ENCODE results near the gene IFNL1. TPM values are rescaled to one million over a fixed set of nuclear protein-coding genes. Genes with fewer than 3 reads are reported as not detected.
"Not testable (repeated sequence)": the region's sequence is repeated elsewhere in the genome, so short reads cannot be mapped to it uniquely, and the experiment has no call there.

IFNL1 gene
- total and polyA plus RNA-seq, 4 donors, result not detected

GRCh38 chr19:39327363-39328045 is 31.3 kb downstream of the IFNL1 start:
- Histone ChIP-seq H3K27ac (ENCODE audit: low read depth, low read length) (no peak overlapping the region), H3K36me3 (ENCODE audit: control insufficient read depth, insufficient read depth, low read length) (no peaks in the 10 kb centered on the region), H3K4me3 (ENCODE audit: low read depth, low read length) (no peak overlapping the region), H3K27me3 (ENCODE audit: control insufficient read depth, insufficient read depth, low read length) (no peaks in the 10 kb centered on the region), H3K9me3 (ENCODE audit: control insufficient read depth, insufficient read depth, low read length) (no peaks in the 10 kb centered on the region), H3K4me1 (ENCODE audit: control insufficient read depth, insufficient read depth, low read length) (peaks cover 6% of the 10 kb centered on the region)
- DNase-seq (ENCODE audit: low read depth in 4 of 6, low spot score in 6 of 6), result peak in 1 of 6 donors; percentile 67
- 38% methylated on average over 9 of the region's 16 CpGs for WGBS (ENCODE audit: insufficient coverage)

DNA sequence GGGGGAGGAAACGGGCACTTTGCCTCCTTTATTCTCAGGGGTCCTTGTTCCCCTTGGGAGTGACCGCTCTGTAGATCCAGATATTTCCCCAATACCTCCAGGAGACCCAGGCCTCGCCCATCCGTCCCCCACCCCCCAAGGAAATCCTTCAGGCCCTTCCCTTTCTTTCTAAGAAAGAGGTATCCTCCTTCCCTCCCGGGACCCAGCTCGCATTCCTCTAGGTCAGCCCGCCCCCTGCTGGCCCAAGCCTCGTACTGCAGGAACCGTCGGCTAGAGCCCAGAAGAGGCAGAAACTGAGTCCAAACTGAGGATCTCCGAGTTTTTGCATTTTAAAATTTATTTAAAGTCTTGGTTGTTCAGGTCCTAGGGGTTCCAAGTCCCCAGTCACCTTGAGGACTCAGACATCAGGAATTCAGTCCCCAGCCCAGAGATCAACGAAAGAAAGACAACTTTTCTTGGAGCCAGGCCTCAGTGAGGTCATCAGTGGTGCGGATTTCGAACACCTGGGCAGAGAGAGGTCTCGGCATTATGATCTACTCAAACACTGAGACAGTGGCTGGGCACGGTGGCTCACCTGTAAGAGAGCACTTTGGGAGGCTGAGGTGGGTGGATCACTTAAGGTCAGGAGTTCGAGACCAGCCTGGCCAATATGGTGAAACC is 32.0 kb downstream of the IFNL1 start:
- WGBS (ENCODE audit: insufficient coverage), result 19% methylated on average over 15 of the region's 17 CpGs
- Histone ChIP-seq H3K4me1 (ENCODE audit: control insufficient read depth, insufficient read depth, low read length) (peaks cover 6% of the 10 kb centered on the region), H3K27me3 (ENCODE audit: control insufficient read depth, insufficient read depth, low read length) (no peaks in the 10 kb centered on the region), H3K4me3 (ENCODE audit: low read depth, low read length) (no peak overlapping the region), H3K36me3 (ENCODE audit: control insufficient read depth, insufficient read depth, low read length) (no peaks in the 10 kb centered on the region), H3K9me3 (ENCODE audit: control insufficient read depth, insufficient read depth, low read length) (no peaks in the 10 kb centered on the region), H3K27ac (ENCODE audit: low read depth, low read length) (no peak overlapping the region)
- DNase-seq (ENCODE audit: low read depth in 4 of 6, low spot score in 6 of 6), result peak in 5 of 6 donors; percentile 69 to 97 (median 84)

DNA sequence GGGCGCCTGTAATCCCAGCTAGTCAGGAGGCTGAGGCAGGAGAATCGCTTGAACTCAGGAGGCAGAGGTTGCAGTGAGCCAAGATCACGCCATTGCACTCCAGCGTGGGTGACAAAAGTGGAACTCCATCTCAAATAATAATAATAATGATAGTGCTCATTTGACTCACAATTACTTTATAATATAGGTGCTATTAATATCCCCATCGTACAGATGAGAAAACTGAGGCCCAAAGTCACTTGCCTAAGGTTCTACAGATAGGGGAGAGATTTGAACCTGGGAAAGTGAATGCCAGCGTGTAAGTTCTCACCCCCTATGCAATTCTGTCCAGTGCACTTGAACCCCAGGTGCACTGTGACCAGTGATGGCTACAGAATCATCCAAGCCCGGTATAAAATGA is 33.7 kb downstream of the IFNL1 start:
- Histone ChIP-seq H3K36me3 (ENCODE audit: control insufficient read depth, insufficient read depth, low read length) (no peaks in the 10 kb centered on the region), H3K4me3 (ENCODE audit: low read depth, low read length) (no peak overlapping the region), H3K9me3 (ENCODE audit: control insufficient read depth, insufficient read depth, low read length) (no peaks in the 10 kb centered on the region), H3K4me1 (ENCODE audit: control insufficient read depth, insufficient read depth, low read length) (peaks cover 6% of the 10 kb centered on the region), H3K27ac (ENCODE audit: low read depth, low read length) (no peak overlapping the region), H3K27me3 (ENCODE audit: control insufficient read depth, insufficient read depth, low read length) (no peaks in the 10 kb centered on the region)
- WGBS (ENCODE audit: insufficient coverage), result 90% methylated on average over 2 of the region's 7 CpGs
- DNase-seq (ENCODE audit: low read depth in 4 of 6, low spot score in 6 of 6), result no peak

DNA sequence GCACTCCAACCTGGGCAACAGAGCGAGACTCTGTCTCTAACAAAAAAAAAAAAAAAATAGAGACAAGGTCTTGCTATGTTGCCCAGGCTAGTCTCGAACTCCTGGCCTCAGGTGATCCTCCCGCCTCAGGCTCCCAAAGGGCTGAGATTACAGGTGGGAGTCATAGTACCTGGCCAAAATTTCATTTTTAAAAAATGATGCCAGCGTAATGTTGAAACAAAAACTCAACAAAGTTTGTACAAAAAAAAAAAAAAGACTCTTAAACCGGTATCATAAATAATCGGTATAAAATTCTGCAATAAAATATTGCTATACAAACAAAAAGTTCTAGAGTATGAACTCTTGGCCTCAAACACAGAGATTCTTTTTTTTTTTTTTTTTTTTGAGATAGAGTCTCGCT is 36.1 kb downstream of the IFNL1 start:
- H3K36me3 ChIP-seq (ENCODE audit: control insufficient read depth, insufficient read depth, low read length), result no peaks in the 10 kb centered on the region
- 60% methylated on average over 1 of the region's 7 CpGs for WGBS (ENCODE audit: insufficient coverage)
- peaks cover 6% of the 10 kb centered on the region for H3K4me1 ChIP-seq (ENCODE audit: control insufficient read depth, insufficient read depth, low read length)
- no peak for DNase-seq (ENCODE audit: low read depth in 4 of 6, low spot score in 6 of 6)
- no peaks in the 10 kb centered on the region for H3K27me3 ChIP-seq (ENCODE audit: control insufficient read depth, insufficient read depth, low read length)
- no peak overlapping the region for H3K4me3 ChIP-seq (ENCODE audit: low read depth, low read length)
- H3K27ac ChIP-seq (ENCODE audit: low read depth, low read length), result no peak overlapping the region
- H3K9me3 ChIP-seq (ENCODE audit: control insufficient read depth, insufficient read depth, low read length), result no peaks in the 10 kb centered on the region

GRCh38 chr19:39332738-39333137 is 36.5 kb downstream of the IFNL1 start:
- not testable (repeated sequence) for H3K4me1 ChIP-seq (ENCODE audit: control insufficient read depth, insufficient read depth, low read length); H3K27ac ChIP-seq (ENCODE audit: low read depth, low read length); H3K4me3 ChIP-seq (ENCODE audit: low read depth, low read length); H3K27me3 ChIP-seq (ENCODE audit: control insufficient read depth, insufficient read depth, low read length); H3K9me3 ChIP-seq (ENCODE audit: control insufficient read depth, insufficient read depth, low read length); H3K36me3 ChIP-seq (ENCODE audit: control insufficient read depth, insufficient read depth, low read length); DNase-seq (ENCODE audit: low read depth in 4 of 6, low spot score in 6 of 6)
- 71% methylated on average over 3 of the region's 6 CpGs for WGBS (ENCODE audit: insufficient coverage)

DNA sequence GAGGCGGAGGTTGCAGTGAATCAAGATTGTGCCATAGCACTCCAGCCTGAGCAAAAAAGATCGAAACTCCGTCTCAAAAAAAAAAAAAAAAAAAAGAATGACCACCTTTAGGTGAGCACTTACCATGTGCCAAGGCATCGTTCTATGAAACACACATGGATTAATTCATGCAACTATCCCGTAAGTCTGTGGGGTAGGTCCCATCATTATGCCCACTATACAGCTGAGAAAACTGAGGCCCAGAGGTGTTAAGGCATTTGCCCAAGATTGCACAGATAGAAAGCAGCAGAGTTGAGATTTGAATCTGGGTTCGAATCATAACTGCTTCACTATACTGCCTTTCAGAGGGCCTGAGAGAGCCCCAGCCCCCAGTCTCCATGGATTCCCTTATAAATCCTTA is 37.3 kb downstream of the IFNL1 start:
- Histone ChIP-seq H3K27me3 (ENCODE audit: control insufficient read depth, insufficient read depth, low read length) (no peaks in the 10 kb centered on the region), H3K27ac (ENCODE audit: low read depth, low read length) (no peak overlapping the region), H3K4me1 (ENCODE audit: control insufficient read depth, insufficient read depth, low read length) (no peaks in the 10 kb centered on the region), H3K36me3 (ENCODE audit: control insufficient read depth, insufficient read depth, low read length) (no peaks in the 10 kb centered on the region), H3K4me3 (ENCODE audit: low read depth, low read length) (no peak overlapping the region), H3K9me3 (ENCODE audit: control insufficient read depth, insufficient read depth, low read length) (no peaks in the 10 kb centered on the region)
- DNase-seq (ENCODE audit: low read depth in 4 of 6, low spot score in 6 of 6), result no peak
- 96% methylated on average over 3 of the region's 6 CpGs for WGBS (ENCODE audit: insufficient coverage)

DNA sequence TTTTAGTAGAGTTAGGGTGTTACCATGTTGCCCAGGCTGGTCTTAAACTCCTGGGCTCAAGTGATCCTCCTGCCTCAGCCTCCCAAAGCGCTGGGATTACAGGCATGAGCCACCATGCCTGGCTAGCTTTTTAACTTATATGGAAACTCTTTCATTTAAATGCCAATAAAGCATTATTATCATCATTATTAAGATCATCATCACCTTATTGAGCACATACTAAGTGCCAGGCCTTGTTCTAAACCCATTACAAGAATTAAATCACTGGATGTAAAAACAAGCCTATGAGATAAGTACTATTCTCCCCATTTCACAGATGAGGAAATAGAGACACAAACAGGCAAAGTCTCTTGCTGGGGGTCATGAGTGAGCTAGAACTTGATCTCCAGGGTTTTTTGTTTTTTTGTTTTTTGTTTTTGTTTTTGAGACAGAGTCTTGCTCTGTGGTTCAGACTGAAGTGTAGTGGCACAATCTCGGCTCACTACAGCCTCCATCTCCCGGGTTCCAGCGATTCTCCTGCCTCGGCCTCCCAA is 38.3 kb downstream of the IFNL1 start:
- no peaks in the 10 kb centered on the region for H3K36me3 ChIP-seq (ENCODE audit: control insufficient read depth, insufficient read depth, low read length)
- DNase-seq (ENCODE audit: low read depth in 4 of 6, low spot score in 6 of 6), result no peak
- no peaks in the 10 kb centered on the region for H3K27me3 ChIP-seq (ENCODE audit: control insufficient read depth, insufficient read depth, low read length)
- H3K9me3 ChIP-seq (ENCODE audit: control insufficient read depth, insufficient read depth, low read length), result no peaks in the 10 kb centered on the region
- H3K4me1 ChIP-seq (ENCODE audit: control insufficient read depth, insufficient read depth, low read length), result no peaks in the 10 kb centered on the region
- no peak overlapping the region for H3K4me3 ChIP-seq (ENCODE audit: low read depth, low read length)
- WGBS (ENCODE audit: insufficient coverage), result 100% methylated on average over 1 of the region's 5 CpGs
- H3K27ac ChIP-seq (ENCODE audit: low read depth, low read length), result no peak overlapping the region

DNA sequence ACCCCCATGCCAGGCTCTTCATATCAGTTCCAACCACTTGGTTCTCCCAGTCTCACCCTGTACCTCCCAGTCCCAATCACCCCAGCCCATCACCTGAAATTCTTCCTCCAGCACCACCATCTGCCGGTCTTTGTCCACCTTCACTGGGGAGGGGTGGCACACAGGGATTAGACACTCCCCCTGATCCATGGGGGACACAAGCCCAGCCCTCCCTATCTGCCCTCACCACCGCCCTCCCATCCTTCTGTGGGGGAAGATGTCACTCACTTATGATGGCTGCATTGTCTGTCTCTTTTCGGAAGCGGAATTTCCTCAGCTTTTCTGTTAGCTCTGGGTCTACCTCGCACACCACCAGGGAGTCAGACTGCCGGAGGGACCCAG is 39.0 kb downstream of the IFNL1 start:
- Histone ChIP-seq H3K27ac (ENCODE audit: low read depth, low read length) (no peak overlapping the region), H3K4me1 (ENCODE audit: control insufficient read depth, insufficient read depth, low read length) (no peaks in the 10 kb centered on the region), H3K4me3 (ENCODE audit: low read depth, low read length) (peak overlapping the region; percentile 12), H3K27me3 (ENCODE audit: control insufficient read depth, insufficient read depth, low read length) (no peaks in the 10 kb centered on the region), H3K9me3 (ENCODE audit: control insufficient read depth, insufficient read depth, low read length) (no peaks in the 10 kb centered on the region), H3K36me3 (ENCODE audit: control insufficient read depth, insufficient read depth, low read length) (no peaks in the 10 kb centered on the region)
- no peak for DNase-seq (ENCODE audit: low read depth in 4 of 6, low spot score in 6 of 6)
- WGBS (ENCODE audit: insufficient coverage), result 66% methylated on average over 4 of the region's 6 CpGs

DNA sequence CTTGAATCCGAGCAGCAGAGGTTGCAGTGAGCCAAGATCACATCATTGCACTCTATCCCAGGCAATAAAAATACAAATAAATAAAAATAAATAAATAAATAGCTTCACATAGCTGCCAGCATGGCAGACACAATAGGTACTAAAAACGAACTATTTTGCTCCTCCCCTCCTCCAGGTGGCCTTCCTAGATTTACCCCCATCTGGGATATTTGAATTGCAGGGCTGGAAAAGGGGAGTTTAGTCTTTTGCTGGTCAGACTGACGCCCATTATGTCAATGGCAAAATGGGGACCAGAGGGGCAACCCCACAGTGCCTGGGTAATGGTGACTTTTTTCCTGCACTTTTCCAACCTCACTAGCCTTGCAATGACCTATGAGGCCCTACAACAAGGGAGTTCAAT is 40.3 kb downstream of the IFNL1 start:
- Histone ChIP-seq H3K4me3 (ENCODE audit: low read depth, low read length) (no peak overlapping the region), H3K27me3 (ENCODE audit: control insufficient read depth, insufficient read depth, low read length) (no peaks in the 10 kb centered on the region), H3K9me3 (ENCODE audit: control insufficient read depth, insufficient read depth, low read length) (no peaks in the 10 kb centered on the region), H3K4me1 (ENCODE audit: control insufficient read depth, insufficient read depth, low read length) (peaks cover 12% of the 10 kb centered on the region), H3K27ac (ENCODE audit: low read depth, low read length) (no peak overlapping the region), H3K36me3 (ENCODE audit: control insufficient read depth, insufficient read depth, low read length) (no peaks in the 10 kb centered on the region)
- DNase-seq (ENCODE audit: low read depth in 4 of 6, low spot score in 6 of 6), result no peak
- WGBS (ENCODE audit: insufficient coverage), result 80% methylated on average over 1 of the region's 3 CpGs

DNA sequence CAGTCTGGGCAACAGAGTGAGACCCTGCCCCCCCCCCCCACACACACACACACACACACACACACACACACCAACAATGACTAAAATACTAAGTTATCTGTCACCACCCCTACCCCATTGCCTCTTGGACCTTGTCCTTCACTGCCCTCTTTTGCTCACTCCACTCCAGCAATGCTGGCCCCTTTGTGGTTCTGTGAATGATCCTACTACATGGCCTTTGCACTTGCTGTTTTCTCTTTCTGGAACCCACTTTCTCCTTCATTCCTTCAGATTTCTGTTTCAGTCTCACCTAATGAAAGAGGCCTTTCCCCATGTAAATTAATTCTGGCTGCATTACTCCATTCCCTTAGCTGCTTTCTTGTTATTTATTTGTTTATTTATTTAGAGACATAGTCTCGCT is 43.5 kb downstream of the IFNL1 start:
- no peaks in the 10 kb centered on the region for H3K27me3 ChIP-seq (ENCODE audit: control insufficient read depth, insufficient read depth, low read length)
- H3K9me3 ChIP-seq (ENCODE audit: control insufficient read depth, insufficient read depth, low read length), result no peaks in the 10 kb centered on the region
- WGBS (ENCODE audit: insufficient coverage), result 100% methylated on average over 1 of the region's 1 CpG
- no peaks in the 10 kb centered on the region for H3K36me3 ChIP-seq (ENCODE audit: control insufficient read depth, insufficient read depth, low read length)
- no peak overlapping the region for H3K4me3 ChIP-seq (ENCODE audit: low read depth, low read length)
- no peak for DNase-seq (ENCODE audit: low read depth in 4 of 6, low spot score in 6 of 6)
- no peak overlapping the region for H3K27ac ChIP-seq (ENCODE audit: low read depth, low read length)
- H3K4me1 ChIP-seq (ENCODE audit: control insufficient read depth, insufficient read depth, low read length), result peaks cover 24% of the 10 kb centered on the region

Measured in spinal cord (tissue), 10 donors.